Smooth muscle cell (in vitro differentiated cells): ENCODE data around the gene TRIM24. TPM values are rescaled to one million over a fixed set of nuclear protein-coding genes. Genes with fewer than 3 reads are reported as not detected.

ENCODE experiments used
- DNase-seq: peaks from one replicate; lab custom pipeline; 2025; ENCODE audit not compliant: unreplicated experiment; lab: John Stamatoyannopoulos, UW
- H2AFZ ChIP-seq: fragments of 200-600 bp; sonication (generic); 2 replicates; pipeline ENCODE4 v1.6.0; 2016; ENCODE audit warnings: antibody characterized with exemption, low read depth, mild to moderate bottlenecking
- H3F3A ChIP-seq: fragments of 200-600 bp; sonication (generic); 2 replicates; pipeline ENCODE4 v1.6.0; 2017; ENCODE audit warnings: antibody characterized with exemption, low read depth
- H3K27ac ChIP-seq: fragments of 200-600 bp; sonication (generic); 2 replicates; pipeline ENCODE4 v1.5.1; 2016; ENCODE audit warnings: low read depth, mild to moderate bottlenecking
- H3K27me3 ChIP-seq: fragments of 200-600 bp; sonication (generic); 2 replicates; pipeline ENCODE4 v1.6.1; 2016; ENCODE audit warnings: low read depth, mild to moderate bottlenecking
- H3K36me3 ChIP-seq: fragments of 200-600 bp; sonication (generic); 2 replicates; pipeline ENCODE4 v1.5.1; 2016; ENCODE audit warnings: low read depth
- H3K4me1 ChIP-seq: fragments of 200-600 bp; sonication (generic); 2 replicates; pipeline ENCODE4 v1.5.1; 2016; ENCODE audit warnings: low read depth
- H3K4me2 ChIP-seq: fragments of 200-600 bp; sonication (generic); 2 replicates; pipeline ENCODE4 v1.6.0; 2016; ENCODE audit warnings: mild to moderate bottlenecking
- H3K4me3 ChIP-seq: fragments of 200-600 bp; sonication (generic); 2 replicates; pipeline ENCODE4 v1.5.1; 2016; ENCODE audit warnings: mild to moderate bottlenecking
- H3K79me2 ChIP-seq: fragments of 200-600 bp; sonication (generic); 2 replicates; pipeline ENCODE4 v1.6.0; 2016; ENCODE audit warnings: low read depth, mild to moderate bottlenecking
- H3K9ac ChIP-seq: fragments of 200-600 bp; sonication (generic); 2 replicates; pipeline ENCODE4 v1.6.0; 2016; ENCODE audit warnings: low read depth
- H3K9me3 ChIP-seq: fragments of 200-600 bp; sonication (generic); replicated peaks from 2 replicates; pipeline ENCODE4 v1.5.1; 2016; ENCODE audit warnings: low read depth
- H4K20me1 ChIP-seq: fragments of 200-600 bp; sonication (generic); 2 replicates; pipeline ENCODE4 v1.6.0; 2016; ENCODE audit warnings: low read depth
- WGBS: methylation state at CpG from one replicate; pipeline ENCODE4 v1.1.7; 2016; ENCODE audit warnings: low lambda C conversion rate; 5-methylcytosine and 5-hydroxymethylcytosine counted together
- polyA plus RNA-seq: library from polyadenylated mRNA; unstranded; fragments of >200 nt; fragmentation: Nextera tagmentation; extraction: Ambion mirVana; gene quantifications from 2 replicates; pipeline ENCODE4 v1.2.1, GENCODE V29; 2016
- total RNA-seq: library from RNA; depleted of rRNA; stranded (reverse); fragments of >200 nt; gene quantifications from 2 replicates; pipeline ENCODE4 v1.2.3, GENCODE V29; 2014
- TF ChIP-seq, protein P1 (sequence below): fragments of 200-600 bp; sonication (generic); IDR thresholded peaks from 2 replicates; pipeline ENCODE4 v1.5.1; 2017; ENCODE audit warnings: borderline replicate concordance, mild to moderate bottlenecking, antibody characterized with exemption; ENCODE audit not compliant: insufficient read depth, poor library complexity, severe bottlenecking

The TRIM24 gene
- total and polyA plus RNA-seq, 2 experiments from 2014 or later = 24.9 to 60.7 TPM

DNA sequence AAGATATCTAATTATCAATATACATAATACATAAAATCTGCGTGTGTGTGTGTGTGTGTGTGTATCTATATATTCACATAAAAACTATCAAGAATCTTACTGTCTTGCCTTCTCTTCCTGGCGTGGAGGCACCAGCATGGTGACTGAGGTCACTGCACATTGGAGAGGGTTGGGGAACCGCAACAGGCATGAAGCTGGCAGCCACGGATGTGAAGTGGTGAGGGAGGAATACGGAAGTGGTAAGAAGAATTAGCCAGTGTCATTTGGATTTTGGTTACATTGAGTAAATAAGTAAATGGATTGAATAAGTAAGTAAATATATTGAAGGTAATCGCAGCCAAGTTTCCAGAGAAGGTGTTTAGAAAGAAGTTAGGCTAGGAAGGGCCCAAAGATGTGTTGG, 85.1 kb downstream of the TRIM24 start:
- H4K20me1 ChIP-seq = no peaks in the 10 kb centered on the region
- H3K27me3 ChIP-seq = no peaks in the 10 kb centered on the region
- TF ChIP-seq, protein P1, sequence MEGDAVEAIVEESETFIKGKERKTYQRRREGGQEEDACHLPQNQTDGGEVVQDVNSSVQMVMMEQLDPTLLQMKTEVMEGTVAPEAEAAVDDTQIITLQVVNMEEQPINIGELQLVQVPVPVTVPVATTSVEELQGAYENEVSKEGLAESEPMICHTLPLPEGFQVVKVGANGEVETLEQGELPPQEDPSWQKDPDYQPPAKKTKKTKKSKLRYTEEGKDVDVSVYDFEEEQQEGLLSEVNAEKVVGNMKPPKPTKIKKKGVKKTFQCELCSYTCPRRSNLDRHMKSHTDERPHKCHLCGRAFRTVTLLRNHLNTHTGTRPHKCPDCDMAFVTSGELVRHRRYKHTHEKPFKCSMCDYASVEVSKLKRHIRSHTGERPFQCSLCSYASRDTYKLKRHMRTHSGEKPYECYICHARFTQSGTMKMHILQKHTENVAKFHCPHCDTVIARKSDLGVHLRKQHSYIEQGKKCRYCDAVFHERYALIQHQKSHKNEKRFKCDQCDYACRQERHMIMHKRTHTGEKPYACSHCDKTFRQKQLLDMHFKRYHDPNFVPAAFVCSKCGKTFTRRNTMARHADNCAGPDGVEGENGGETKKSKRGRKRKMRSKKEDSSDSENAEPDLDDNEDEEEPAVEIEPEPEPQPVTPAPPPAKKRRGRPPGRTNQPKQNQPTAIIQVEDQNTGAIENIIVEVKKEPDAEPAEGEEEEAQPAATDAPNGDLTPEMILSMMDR = no peak
- no peaks in the 10 kb centered on the region for H3F3A ChIP-seq
- no peak overlapping the region for H3K4me3 ChIP-seq
- no peak for DNase-seq
- WGBS = 91% methylated on average over 6 of the region's 6 CpGs
- H3K9ac ChIP-seq = no peak overlapping the region
- peaks cover 27% of the 10 kb centered on the region for H3K36me3 ChIP-seq
- no peaks in the 10 kb centered on the region for H3K9me3 ChIP-seq
- H3K27ac ChIP-seq = no peak overlapping the region
- H3K79me2 ChIP-seq = peaks cover 40% of the 10 kb centered on the region
- no peak overlapping the region for H3K4me2 ChIP-seq
- H2AFZ ChIP-seq = no peak overlapping the region
- peaks cover 4% of the 10 kb centered on the region for H3K4me1 ChIP-seq

DNA sequence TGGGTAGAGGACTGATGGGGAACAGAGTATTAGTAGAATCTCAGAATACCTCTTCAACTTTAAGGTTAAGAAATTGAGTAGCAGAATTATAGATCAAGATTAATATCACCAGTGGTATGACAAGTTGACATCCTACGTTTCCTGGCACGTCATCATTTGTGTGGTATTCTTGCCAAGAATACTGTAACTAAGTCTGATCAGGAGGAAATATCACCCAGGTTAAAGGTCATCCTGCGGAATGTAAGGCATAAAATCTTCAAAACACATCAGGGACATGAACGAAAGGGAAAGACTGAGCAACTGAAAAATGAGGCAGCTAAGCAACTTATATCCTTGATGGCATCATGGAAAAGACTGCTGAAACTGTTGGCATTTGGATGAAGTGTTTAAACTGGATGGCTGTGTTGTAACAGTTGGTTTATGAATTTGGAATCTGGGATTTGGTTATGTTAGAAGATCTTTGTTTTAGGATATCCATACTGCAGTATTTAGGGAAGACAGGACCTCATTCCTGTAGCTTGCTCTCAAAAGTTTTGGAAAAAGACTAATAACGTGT, 86.1 kb downstream of the TRIM24 start:
- no peak overlapping the region for H3K27ac ChIP-seq
- WGBS = 97% methylated on average over 5 of the region's 5 CpGs
- no peak for DNase-seq
- H3K36me3 ChIP-seq = peaks cover 23% of the 10 kb centered on the region
- no peaks in the 10 kb centered on the region for H3K9me3 ChIP-seq
- peaks cover 40% of the 10 kb centered on the region for H3K79me2 ChIP-seq
- no peaks in the 10 kb centered on the region for H4K20me1 ChIP-seq
- H3K9ac ChIP-seq = no peak overlapping the region
- H3K4me3 ChIP-seq = no peak overlapping the region
- H3K4me2 ChIP-seq = no peak overlapping the region
- H3K27me3 ChIP-seq = no peaks in the 10 kb centered on the region
- no peak overlapping the region for H2AFZ ChIP-seq
- no peaks in the 10 kb centered on the region for H3F3A ChIP-seq
- TF ChIP-seq, protein P1 = no peak
- peaks cover 4% of the 10 kb centered on the region for H3K4me1 ChIP-seq

DNA sequence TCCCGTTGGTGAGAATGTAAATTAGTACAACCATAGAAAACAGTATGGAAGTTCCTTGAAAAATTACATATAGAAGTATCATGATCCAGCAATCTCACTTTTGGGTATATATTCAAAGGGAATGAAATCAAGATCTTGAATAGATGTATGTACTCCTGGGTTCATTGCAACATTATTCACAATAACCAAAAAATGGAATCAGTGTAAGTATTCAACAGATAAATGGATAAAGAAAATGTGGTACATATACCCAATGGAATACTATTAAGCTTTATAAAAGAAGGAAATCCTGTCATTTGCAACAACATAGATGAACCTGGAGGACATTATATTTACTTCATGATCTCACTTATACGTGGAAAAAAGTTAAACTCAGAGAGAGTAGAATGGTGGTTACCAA, 86.8 kb downstream of the TRIM24 start:
- H3K9ac ChIP-seq = no peak overlapping the region
- H3K4me1 ChIP-seq = peaks cover 4% of the 10 kb centered on the region
- no peak overlapping the region for H3K27ac ChIP-seq
- no peaks in the 10 kb centered on the region for H3F3A ChIP-seq
- no peak overlapping the region for H3K4me3 ChIP-seq
- H3K27me3 ChIP-seq = no peaks in the 10 kb centered on the region
- WGBS = 96% methylated on average over 2 of the region's 2 CpGs
- H4K20me1 ChIP-seq = no peaks in the 10 kb centered on the region
- H3K9me3 ChIP-seq = peaks cover 3% of the 10 kb centered on the region
- peaks cover 27% of the 10 kb centered on the region for H3K36me3 ChIP-seq
- TF ChIP-seq, protein P1 = no peak
- DNase-seq = no peak
- no peak overlapping the region for H3K4me2 ChIP-seq
- H3K79me2 ChIP-seq = peaks cover 35% of the 10 kb centered on the region
- no peak overlapping the region for H2AFZ ChIP-seq

DNA sequence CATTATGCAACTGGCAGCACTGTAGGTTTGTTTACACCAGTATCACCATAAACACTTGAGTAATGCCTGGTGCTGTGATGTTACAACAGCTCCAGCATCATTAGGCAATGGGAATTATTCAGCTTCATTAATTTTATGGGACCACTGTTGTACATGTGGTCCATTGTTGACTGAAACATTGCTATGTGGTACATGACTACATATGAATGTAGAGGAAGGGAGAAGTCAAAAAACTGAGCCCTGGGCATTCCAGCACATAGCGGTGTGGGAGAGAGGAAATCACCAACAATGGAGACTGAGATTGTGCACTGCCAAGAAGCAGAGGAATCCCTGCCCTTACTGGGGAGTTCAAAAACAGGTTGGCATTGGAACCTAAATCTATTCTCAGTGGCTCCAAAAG, 89.0 kb downstream of the TRIM24 start:
- Histone ChIP-seq H3K9me3 (peaks cover 25% of the 10 kb centered on the region), H3K9ac (no peak overlapping the region), H3K27me3 (no peaks in the 10 kb centered on the region), H3K79me2 (peaks cover 16% of the 10 kb centered on the region), H3K27ac (no peak overlapping the region), H3K4me2 (no peak overlapping the region), H3K4me3 (no peak overlapping the region), H3K36me3 (peaks cover 44% of the 10 kb centered on the region), H3K4me1 (peaks cover 4% of the 10 kb centered on the region), H3F3A (no peaks in the 10 kb centered on the region), H2AFZ (no peak overlapping the region), H4K20me1 (no peaks in the 10 kb centered on the region)
- WGBS = 91% methylated on average over 1 of the region's 1 CpG
- TF ChIP-seq, protein P1 = no peak
- DNase-seq = no peak
